Activated CD8-positive, alpha-beta memory T cell treated with anti-CD3 and anti-CD28 coated beads, Interleukin-2, amount 50 U/mL, for 4 hours (primary cell): ENCODE measurements around the gene MAD2L2.

ENCODE experiments used
- DNase-seq: peaks from one replicate; pipeline ENCODE4 v3.0.0-alpha.2; 2020

The MAD2L2 gene

GRCh38 chr1:11681071-11681771 lies at the start of gene MAD2L2:
TSS of gene MAD2L2 (minus strand) at chr1:11681148. CDS start at chr1:11680601, 547 bp downstream.
- peak; percentile 92 for DNase-seq

- no peak for DNase-seq
Measured at GRCh38 chr1:11730429-11730891, 49.5 kb upstream of the MAD2L2 start.

- no peak for DNase-seq
Measured at GRCh38 chr1:11729498-11730428, 48.8 kb upstream of the MAD2L2 start.

GRCh38 chr1:11729155-11729497 lies 48.2 kb upstream of the MAD2L2 start:
- no peak for DNase-seq

DNA sequence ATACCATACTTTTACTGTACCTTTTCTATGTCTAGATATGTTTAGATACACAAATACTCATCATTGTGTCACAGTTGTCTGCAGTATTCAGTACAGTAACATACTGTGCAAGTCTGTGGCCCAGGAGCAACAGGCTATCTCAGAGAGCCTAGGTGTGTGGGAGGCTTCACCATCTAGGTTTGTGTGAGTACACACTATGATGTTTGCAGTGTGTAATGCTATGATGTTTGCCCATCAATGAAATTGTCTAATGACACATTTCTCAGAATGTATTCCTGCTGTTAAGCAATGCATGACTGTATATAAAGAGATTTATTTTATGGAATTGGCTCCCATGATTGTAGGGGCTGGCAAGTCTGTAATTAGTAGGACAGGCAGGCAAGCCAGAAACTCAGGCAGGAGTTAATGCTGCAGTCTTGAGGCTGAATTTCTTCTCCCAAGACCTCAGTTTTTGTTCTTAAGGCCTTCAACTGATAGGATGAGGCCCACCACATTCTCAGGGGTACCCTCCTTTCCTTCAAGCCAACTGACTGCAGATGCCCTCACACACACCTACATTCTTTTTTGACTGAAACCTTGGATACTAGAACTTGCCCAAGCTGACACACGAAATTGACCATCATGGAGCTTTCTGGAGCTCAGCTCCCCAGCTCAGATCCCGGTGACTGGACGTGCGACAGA lies 47.3 kb upstream of the MAD2L2 start:
- no peak for DNase-seq

- DNase-seq: no peak
Measured at GRCh38 chr1:11727119-11727518, 46.2 kb upstream of the MAD2L2 start.

DNA sequence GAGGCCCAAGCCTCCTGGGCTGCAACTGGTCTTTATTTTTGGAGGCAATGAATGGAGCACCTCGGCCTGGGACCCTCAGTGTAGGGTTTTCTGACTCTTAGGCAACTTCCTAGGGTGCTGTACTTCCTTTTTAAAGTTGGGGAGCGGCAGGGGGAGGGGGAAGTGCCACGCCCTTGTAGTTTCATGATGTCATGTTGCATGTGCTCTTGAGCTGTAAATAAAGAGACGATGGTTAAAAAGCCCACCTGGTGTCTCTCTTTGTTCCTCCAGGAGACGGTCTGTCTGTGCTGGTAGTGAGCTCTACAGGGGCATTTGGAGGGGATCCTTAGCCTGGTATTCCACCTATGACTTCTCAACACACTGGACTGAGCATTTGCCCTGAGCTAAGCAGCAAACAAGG lies 44.7 kb upstream of the MAD2L2 start:
- DNase-seq: no peak

- no peak for DNase-seq
Measured at GRCh38 chr1:11722538-11722937, 41.6 kb upstream of the MAD2L2 start.

DNA sequence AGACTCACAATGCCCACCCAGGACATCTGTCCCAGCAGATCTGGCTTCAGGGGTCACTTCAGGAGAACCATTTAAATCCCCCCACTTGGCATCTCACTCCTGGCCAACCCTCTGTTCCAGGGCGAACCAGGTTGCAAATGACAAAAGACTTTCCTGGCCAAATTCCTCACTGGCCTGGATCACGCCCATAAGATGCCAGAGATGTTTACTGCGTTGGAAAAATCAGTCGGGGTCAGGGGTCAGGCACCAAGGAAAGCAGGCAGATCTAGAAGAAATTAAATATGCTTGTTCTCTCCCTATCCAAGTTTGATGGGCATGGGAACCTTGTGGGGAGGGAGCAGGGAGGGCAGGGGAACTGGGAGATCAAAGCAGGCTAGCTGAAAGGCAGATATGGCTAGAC lies 40.4 kb upstream of the MAD2L2 start:
- DNase-seq: no peak

GRCh38 chr1:11720525-11720924 lies 39.6 kb upstream of the MAD2L2 start:
- DNase-seq: no peak

DNA sequence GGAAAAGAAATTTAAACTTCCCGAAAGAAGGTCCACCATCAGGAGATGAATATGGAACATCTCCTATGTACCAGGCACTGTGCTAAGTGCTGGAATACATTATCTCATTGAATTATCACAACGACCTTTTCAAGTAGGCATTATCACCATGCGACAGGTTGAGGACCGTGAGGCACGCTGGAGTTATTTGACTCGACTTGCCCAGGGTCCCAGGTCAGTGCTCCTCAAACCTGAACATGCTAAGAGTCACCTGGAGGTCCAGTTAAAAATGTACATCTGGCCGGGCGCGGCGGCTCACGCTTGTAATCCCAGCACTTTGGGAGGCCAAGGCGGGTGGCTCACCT lies 39.1 kb upstream of the MAD2L2 start:
- DNase-seq: no peak

GRCh38 chr1:11719313-11720032 lies 38.5 kb upstream of the MAD2L2 start:
- DNase-seq: peak; percentile 91

- DNase-seq: no peak
Measured at GRCh38 chr1:11714831-11715575, 34.1 kb upstream of the MAD2L2 start.

DNA sequence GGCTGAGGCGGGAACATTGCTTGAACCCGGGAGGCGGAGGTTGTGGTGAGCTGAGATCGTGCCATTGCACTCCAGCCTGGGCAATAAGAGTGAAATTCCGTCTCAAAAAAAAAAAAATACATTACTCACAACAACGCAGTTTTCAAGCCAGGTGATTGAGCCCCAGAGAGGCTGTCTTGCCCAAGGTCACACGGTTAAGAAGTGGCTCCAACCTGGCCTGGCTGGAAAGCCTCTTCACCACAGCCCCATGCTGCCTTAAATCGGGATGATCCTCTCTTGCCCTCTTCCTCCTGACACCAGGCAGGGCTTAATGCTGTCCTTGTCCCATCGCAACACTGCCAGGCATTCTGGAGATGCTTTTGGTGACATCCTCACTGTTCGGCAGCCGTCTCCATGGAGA lies 32.1 kb upstream of the MAD2L2 start:
- no peak for DNase-seq

DNA sequence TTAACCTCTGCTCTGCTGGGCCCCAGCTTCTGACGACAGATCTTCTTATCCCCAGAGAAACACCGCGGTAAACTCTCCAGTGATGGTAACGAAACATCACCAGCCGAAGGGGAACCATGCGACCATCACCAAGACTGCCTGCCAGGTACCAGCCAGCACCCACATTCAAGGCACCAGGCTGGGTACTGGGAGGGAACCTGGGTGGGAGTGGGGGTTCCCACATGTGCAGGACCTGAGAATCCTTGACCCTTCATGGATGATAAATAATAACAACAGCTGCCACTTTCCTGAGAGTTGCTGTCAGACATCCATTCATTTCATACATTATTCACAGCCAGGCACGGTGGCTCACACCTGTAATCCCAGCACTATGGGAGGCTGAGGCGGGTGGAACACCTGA lies 31.3 kb upstream of the MAD2L2 start:
- DNase-seq: no peak

DNA sequence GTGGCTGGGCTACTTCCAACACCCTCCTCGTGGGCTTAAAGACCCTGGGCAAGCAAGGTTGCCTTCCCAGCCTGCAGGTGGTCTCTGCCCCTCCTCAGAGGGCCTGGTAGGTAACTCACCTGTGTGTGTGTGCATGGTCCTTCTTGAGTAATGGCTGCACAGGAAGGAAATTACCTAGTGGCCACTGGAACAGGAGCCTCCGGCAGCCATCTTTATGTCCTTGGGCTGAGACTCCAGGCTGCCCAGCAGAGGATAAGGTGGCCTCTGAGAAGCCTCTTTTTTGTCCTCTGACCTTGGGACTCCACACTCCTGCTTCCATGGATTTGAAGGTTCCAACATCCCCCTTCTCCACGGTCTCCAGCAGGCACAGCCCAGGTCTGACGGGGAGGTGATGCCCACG lies 30.5 kb upstream of the MAD2L2 start:
- DNase-seq: no peak

GRCh38 chr1:11708554-11709350 lies 27.8 kb upstream of the MAD2L2 start:
- DNase-seq: no peak

GRCh38 chr1:11707621-11708276 lies 26.8 kb upstream of the MAD2L2 start:
- no peak for DNase-seq

DNA sequence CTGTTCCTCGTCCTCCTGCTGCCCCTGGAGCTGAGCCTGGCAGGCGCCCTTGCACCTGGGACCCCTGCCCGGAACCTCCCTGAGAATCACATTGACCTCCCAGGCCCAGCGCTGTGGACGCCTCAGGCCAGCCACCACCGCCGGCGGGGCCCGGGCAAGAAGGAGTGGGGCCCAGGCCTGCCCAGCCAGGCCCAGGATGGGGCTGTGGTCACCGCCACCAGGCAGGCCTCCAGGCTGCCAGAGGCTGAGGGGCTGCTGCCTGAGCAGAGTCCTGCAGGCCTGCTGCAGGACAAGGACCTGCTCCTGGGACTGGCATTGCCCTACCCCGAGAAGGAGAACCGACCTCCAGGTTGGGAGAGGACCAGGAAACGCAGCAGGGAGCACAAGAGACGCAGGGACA lies 25.3 kb upstream of the MAD2L2 start:
- no peak for DNase-seq

DNA sequence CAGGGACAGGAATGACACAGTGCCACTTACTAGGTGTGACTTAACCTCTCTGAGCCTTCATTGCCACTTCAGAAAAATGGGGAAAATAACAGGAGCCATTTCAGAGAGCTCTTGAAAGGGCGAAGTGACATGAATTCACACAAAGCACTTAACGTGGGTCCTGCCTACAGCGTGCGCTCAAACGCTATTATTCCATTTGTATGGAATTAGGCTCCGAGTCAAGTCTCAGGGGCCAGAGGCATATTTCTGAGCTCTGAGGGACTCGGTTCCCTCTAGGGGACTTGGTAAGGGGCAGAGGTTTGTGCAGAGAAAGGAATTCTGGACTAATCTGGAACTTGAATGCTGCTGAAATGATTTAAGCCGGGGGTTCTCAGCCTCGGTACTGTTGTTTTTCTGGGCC lies 24.6 kb upstream of the MAD2L2 start:
- no peak for DNase-seq
